Effector memory CD8-positive, alpha-beta T cell (primary cell): ENCODE results near the gene SCAP.
A peak's percentile ranks its signal among the peaks of the same experiment; 100 is the strongest.

ENCODE experiments used
- ATAC-seq: fragments of 150-1000 bp; cut with Tn5 transposase; replicated peaks from 2 replicates; pipeline ENCODE4 v1.10.0; 2021; ENCODE audit warnings: mild to moderate bottlenecking, moderate library complexity
- DNase-seq, 3 experiments: peaks; one replicate each; pipeline ENCODE4 v3.0.0; 2021
- H3K27ac Mint-ChIP-seq, 2 donors: one replicate each; pipeline ENCODE4 v1.8.0; 2022; ENCODE audit warnings: mild to moderate bottlenecking in 2 of 2, mixed read lengths in 2 of 2, moderate library complexity in 2 of 2
- H3K27me3 Mint-ChIP-seq, 2 donors: one replicate each; pipeline ENCODE4 v1.8.0; 2022; ENCODE audit warnings: mixed read lengths in 2 of 2
- H3K36me3 Mint-ChIP-seq: one replicate; pipeline ENCODE4 v1.8.0; 2022; ENCODE audit warnings: mild to moderate bottlenecking, moderate library complexity, mixed read lengths; ENCODE audit not compliant: insufficient read depth
- H3K4me1 Mint-ChIP-seq, 2 donors: one replicate each; pipeline ENCODE4 v1.8.0; 2022; ENCODE audit warnings: low read depth in 2 of 2, mixed read lengths in 2 of 2
- H3K4me3 Mint-ChIP-seq, 2 donors: one replicate each; pipeline ENCODE4 v1.8.0; 2022; ENCODE audit warnings: mild to moderate bottlenecking in 2 of 2, mixed read lengths in 2 of 2, moderate library complexity in 2 of 2
- H3K9me3 Mint-ChIP-seq, 2 donors: one replicate each; pipeline ENCODE4 v1.8.0; 2022; ENCODE audit warnings: mixed read lengths in 2 of 2

The SCAP gene

DNA sequence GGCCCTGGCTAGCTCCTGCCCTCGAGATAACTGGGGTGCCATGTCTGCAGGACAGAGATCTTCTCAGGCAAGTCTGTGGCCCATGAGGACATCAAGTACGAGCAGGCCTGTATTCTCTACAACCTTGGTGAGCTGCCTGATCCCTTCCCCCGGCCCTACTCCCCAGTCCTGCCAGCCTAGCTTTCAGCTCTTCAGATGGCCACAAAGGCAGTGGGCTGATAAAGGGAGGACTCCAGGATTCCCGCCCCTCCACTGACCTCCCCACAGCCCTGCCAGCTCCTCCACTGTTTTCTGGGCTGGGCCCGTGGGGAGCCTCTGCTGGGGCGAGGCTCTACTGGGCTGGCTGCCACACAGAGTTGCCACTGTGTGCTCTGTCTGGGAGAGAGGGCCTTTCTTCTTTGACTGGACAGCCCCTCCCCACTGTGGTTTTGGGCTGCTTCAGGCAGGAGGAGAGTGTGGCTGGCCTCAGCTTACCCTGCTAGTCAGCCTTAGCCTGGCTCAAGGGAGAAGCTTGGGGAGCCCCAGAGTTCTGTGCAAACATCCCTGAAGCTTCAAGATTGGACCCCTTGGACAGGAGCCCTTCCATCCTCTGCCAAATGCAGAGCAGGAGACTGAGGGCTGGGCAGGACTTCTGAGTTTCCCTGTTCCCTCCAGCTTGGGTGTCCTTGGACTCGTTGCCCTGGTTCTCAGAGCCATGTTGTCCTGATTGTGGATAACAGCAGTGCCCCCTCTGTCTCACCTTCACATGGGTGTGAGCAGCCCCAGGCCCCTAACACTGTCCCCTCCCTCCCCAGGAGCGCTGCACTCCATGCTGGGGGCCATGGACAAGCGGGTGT, 70.6 kb downstream of the SCAP start:
- no peaks in the 10 kb centered on the region for H3K9me3 Mint-ChIP-seq
- H3K4me3 Mint-ChIP-seq = no peak overlapping the region
- no peak overlapping the region for H3K27ac Mint-ChIP-seq
- no peak for ATAC-seq
- DNase-seq = no peak
- peaks cover 4 to 5% of the 10 kb centered on the region in 2 donors for H3K4me1 Mint-ChIP-seq
- peaks cover 15% of the 10 kb centered on the region for H3K36me3 Mint-ChIP-seq
- no peaks in the 10 kb centered on the region for H3K27me3 Mint-ChIP-seq

DNA sequence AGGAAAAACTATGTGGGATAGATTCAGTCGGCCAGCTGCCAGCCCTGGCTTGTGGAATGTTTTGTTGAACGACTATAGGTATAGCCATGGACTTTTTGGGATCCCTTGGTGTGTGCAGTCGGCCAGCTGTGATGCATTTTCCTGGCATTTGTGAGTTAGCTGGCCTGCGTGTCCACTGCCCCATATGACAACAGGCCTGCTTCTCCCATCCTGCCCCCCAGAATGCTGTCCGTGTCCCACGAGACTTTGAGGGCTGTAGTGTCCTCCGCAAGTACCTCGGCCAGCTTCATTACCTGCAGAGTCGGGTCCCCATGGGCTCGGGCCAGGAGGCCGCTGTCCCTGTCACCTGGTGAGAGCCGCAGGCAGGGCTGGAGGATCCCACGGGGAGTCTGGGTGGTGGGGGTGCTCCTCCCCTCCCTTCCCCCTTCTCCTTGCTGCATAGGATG, 71.3 kb downstream of the SCAP start:
- Mint-ChIP-seq H3K9me3 (no peaks in the 10 kb centered on the region), H3K4me1 (peaks cover 5 to 9% of the 10 kb centered on the region in 2 donors), H3K4me3 (no peak overlapping the region), H3K27ac (no peak overlapping the region), H3K27me3 (no peaks in the 10 kb centered on the region), H3K36me3 (peaks cover 17% of the 10 kb centered on the region)
- DNase-seq = no peak
- no peak for ATAC-seq

DNA sequence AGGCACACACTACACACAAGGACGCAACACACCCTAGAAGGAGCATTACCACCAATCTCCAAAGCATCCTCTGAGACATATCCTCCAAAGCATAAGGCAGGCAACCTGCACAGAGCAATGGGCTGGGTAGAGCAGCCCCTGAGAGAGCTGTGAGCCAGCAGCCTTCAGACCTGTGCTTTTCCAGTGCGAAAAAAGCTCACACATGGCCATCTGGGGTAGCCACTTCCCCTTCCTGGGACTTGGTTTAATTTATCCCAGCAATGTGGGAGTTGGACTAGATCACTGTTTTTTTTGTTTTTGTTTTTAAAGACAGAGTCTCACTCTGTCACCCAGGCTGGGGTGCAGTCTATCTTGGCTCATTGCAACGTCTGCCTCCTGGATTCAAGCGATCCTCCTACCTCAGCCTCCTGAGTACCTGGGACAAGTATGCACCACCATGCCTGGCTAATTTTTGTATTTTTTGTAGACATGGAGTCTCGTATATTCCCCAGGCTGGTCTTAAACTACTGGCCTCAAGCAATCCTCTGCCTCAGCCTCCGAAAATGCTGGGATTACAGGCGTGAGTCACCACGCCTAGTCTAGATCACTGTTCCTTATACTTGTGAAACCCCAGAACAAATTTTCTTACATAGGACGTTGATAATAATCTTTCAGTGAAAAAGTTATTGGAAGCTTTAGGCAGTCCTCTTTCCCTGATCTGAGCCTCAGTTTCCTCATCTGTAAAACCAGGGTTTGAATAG, 76.0 kb downstream of the SCAP start:
- H3K36me3 Mint-ChIP-seq = peaks cover 24% of the 10 kb centered on the region
- peaks cover 8 to 25% of the 10 kb centered on the region in 2 donors for H3K4me1 Mint-ChIP-seq
- no peak for DNase-seq
- no peaks in the 10 kb centered on the region for H3K9me3 Mint-ChIP-seq
- H3K27ac Mint-ChIP-seq = peak overlapping the region in 1 of 2 donors; percentile 8
- H3K4me3 Mint-ChIP-seq = no peak overlapping the region
- no peak for ATAC-seq
- H3K27me3 Mint-ChIP-seq = no peaks in the 10 kb centered on the region

DNA sequence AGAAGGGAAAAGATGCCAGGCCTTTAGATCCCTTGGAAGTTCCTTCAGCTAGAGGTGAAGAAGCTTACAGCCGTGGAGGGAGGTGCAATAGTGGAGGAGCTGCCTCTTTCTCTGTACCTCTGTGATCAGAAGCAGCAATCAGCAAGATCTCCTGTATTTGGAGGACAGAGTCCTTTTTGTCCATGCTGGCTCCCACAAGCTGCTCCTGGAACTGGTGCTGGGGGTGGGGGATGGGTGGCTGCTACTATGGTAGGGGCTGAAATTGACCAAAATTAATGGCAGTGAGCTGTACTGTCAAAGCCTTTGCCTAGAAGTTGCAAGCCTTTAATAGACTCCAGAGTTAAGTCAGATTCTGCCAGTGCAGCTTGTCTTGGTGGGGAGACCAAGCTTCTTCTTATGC, 76.7 kb downstream of the SCAP start:
- DNase-seq (no peak), ATAC-seq (no peak)
- peaks cover 24% of the 10 kb centered on the region for H3K36me3 Mint-ChIP-seq
- no peak overlapping the region for H3K4me3 Mint-ChIP-seq
- H3K27ac Mint-ChIP-seq = peak overlapping the region in 1 of 2 donors; percentile 17
- no peaks in the 10 kb centered on the region for H3K9me3 Mint-ChIP-seq
- peaks cover 11 to 30% of the 10 kb centered on the region in 2 donors for H3K4me1 Mint-ChIP-seq
- H3K27me3 Mint-ChIP-seq = no peaks in the 10 kb centered on the region

DNA sequence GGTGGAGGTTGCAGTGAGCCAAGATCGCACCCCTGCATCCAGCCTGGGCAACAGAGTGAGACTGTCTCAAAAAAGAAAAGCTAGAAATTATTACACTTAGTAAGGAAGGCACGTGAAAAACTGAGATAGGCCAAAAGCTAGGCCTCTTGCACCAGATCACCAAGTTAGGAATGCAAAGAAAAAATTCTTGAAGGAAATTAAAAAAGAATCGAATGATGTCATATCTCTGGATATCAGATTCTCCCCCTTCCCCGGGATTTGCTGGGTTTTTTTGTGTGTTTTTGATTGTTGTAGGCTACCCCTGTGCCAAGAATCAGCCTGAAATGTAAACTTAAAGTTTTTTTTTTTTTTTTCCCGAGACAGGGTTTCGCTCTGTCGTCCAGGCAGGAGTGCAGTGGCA, 77.5 kb downstream of the SCAP start:
- Mint-ChIP-seq H3K9me3 (no peaks in the 10 kb centered on the region), H3K36me3 (peaks cover 22% of the 10 kb centered on the region), H3K27me3 (no peaks in the 10 kb centered on the region), H3K27ac (peak overlapping the region in 1 of 2 donors; percentile 17), H3K4me1 (peaks cover 13 to 34% of the 10 kb centered on the region in 2 donors), H3K4me3 (no peak overlapping the region)
- DNase-seq (no peak), ATAC-seq (no peak)

DNA sequence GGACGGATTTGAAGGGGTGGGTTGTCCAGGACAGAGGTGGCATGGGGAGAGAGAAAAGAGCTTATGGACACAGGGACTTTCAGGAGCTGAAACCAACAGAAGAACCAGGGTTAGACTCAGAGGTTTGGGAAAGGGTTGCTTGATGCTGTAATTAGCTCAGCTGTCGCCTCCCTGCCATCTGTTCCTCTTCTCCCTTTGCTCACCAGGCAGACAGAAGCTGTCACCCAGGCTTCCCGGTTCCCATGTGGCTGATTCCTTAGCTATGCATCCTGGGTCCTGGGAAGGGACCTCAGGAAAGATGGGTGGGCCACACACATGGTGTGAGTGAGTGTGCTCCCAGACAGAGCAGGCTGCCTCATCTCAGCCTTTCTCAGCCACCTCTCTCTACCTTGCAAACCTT, 80.9 kb downstream of the SCAP start:
- peaks cover 19% of the 10 kb centered on the region for H3K36me3 Mint-ChIP-seq
- H3K4me3 Mint-ChIP-seq = no peak overlapping the region
- H3K9me3 Mint-ChIP-seq = no peaks in the 10 kb centered on the region
- DNase-seq = no peak
- H3K27me3 Mint-ChIP-seq = no peaks in the 10 kb centered on the region
- H3K27ac Mint-ChIP-seq = peak overlapping the region; percentile 32 to 49
- peaks cover 21 to 40% of the 10 kb centered on the region in 2 donors for H3K4me1 Mint-ChIP-seq
- no peak for ATAC-seq

DNA sequence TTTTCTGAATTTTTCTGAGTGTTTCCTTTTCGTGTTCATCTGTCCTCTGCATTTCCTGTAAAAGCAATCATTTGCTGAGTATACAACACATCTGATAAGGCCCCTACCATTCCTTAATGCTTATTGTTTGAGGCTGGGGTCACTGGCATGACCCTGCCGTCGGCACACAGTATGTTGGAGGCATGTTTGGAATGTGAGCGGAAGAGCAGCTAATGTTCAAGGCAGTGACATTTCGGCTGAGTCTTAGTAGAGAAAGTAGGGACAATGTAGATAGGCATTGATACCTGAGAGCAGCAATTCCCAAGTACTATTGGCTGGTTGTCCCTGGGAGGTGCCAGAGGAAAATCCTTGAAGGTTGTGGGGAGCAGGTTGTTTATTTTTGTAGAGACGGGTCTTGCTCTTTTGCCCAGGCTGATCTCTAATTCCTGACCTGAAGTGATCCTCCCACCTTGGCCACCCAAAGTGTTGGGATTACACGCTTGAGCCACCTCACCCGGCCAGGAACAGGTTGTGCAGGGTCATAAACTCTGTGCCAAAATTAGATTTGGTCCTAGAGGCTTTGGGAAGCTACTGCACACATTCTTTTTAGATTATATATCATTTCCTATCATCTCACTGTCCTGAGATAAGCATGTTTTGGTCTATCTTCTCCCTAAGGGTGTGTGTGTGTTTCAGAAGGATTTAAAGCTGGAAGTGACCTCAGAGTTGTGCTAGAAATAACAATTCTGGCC, 81.4 kb downstream of the SCAP start:
- ATAC-seq (no peak), DNase-seq (no peak)
- H3K27me3 Mint-ChIP-seq = no peaks in the 10 kb centered on the region
- H3K9me3 Mint-ChIP-seq = no peaks in the 10 kb centered on the region
- no peak overlapping the region for H3K4me3 Mint-ChIP-seq
- H3K27ac Mint-ChIP-seq = peak overlapping the region; percentile 32 to 49
- H3K36me3 Mint-ChIP-seq = peaks cover 19% of the 10 kb centered on the region
- H3K4me1 Mint-ChIP-seq = peaks cover 21 to 38% of the 10 kb centered on the region in 2 donors

DNA sequence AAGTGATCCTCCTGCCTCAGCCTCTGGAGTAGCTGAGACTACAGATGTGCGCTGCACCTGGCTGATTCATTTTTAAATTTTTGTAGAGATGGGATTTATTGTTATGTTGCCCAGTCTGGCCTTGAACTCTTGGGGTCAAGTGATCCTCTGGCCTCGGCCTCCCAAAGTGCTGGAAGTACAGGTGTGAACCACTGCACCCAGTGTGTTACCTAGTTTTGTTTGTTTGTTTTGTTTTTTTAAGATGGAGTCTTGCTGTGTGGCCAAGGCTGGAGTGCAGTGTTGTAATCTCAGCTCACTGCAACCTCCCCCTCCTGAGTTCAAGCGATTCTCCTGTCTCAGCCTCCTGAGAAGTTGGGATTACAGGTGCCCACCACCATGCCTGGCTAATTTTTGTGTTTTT, 82.8 kb downstream of the SCAP start:
- ATAC-seq (no peak), DNase-seq (no peak)
- H3K36me3 Mint-ChIP-seq = peaks cover 9% of the 10 kb centered on the region
- H3K9me3 Mint-ChIP-seq = no peaks in the 10 kb centered on the region
- H3K4me1 Mint-ChIP-seq = peaks cover 23 to 39% of the 10 kb centered on the region in 2 donors
- H3K4me3 Mint-ChIP-seq = no peak overlapping the region
- peak overlapping the region; percentile 41 to 53 for H3K27ac Mint-ChIP-seq
- no peaks in the 10 kb centered on the region for H3K27me3 Mint-ChIP-seq

DNA sequence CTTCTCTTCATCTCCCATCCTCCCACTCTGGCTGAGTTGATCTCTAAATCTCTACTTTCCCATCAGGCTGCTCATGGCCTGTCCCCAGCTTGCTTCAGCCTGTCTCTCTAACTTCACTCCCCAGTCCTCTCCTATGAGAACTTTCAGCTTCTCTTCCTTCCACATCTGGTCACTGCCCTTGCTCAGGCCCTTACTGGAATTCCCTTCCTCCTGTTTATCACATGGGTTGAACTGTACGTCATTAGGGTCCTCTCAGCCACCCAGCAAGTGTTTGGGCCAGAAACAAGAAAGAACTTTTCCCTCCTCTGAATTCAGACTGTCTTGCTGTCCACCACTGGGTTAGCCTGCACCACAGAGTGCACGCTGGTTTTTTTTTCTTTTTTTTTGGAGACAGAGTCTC, 89.9 kb downstream of the SCAP start:
- H3K9me3 Mint-ChIP-seq = no peaks in the 10 kb centered on the region
- H3K4me1 Mint-ChIP-seq = peaks cover 38 to 42% of the 10 kb centered on the region in 2 donors
- no peak overlapping the region for H3K4me3 Mint-ChIP-seq
- H3K36me3 Mint-ChIP-seq = peaks cover 30% of the 10 kb centered on the region
- H3K27ac Mint-ChIP-seq = peak overlapping the region; percentile 3 to 59
- ATAC-seq (no peak), DNase-seq (no peak)
- H3K27me3 Mint-ChIP-seq = no peaks in the 10 kb centered on the region

DNA sequence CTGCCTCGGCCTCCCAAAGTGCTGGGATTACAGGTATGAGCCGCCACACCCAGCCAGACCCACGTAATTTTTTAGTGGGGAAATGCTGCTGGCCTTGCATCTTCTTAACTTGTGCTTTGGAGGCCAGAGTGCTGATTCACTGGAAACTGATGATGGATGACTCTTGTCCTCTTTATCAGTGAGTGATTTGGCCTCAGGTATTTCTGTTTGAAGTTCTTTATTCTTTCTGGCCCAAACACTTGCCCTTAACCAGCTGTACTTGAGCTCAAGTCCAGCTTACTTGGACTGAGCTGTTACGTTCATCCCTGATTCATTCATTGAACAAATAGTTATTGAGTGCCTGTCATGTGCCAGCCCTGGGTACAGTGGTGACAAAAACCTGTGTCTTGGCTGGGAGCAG, 90.7 kb downstream of the SCAP start:
- peaks cover 33% of the 10 kb centered on the region for H3K36me3 Mint-ChIP-seq
- no peaks in the 10 kb centered on the region for H3K9me3 Mint-ChIP-seq
- H3K27me3 Mint-ChIP-seq = no peaks in the 10 kb centered on the region
- no peak overlapping the region for H3K4me3 Mint-ChIP-seq
- ATAC-seq (no peak), DNase-seq (no peak)
- H3K4me1 Mint-ChIP-seq = peaks cover 43 to 49% of the 10 kb centered on the region in 2 donors
- peak overlapping the region in 1 of 2 donors; percentile 3 for H3K27ac Mint-ChIP-seq

DNA sequence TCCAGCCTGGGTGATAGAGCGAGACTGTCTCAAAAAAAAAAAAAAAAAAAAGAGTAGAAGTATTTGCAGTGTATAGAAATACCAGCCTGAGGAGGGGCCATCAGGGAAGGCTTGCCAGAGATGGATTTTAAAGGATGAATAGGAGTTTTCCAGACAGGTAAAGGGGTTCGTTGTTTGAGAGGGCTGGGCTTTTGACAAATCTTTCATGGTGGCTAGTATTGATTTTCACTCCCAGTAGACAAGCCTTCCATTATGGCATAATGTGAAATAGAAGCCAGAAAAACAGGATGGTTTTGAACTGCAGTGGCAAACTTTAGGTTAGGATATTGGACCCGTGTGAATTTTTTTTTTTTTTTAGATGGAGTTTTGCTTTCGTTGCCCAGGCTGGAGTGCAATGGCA, 91.3 kb downstream of the SCAP start:
- DNase-seq (no peak), ATAC-seq (no peak)
- no peaks in the 10 kb centered on the region for H3K27me3 Mint-ChIP-seq
- peaks cover 34% of the 10 kb centered on the region for H3K36me3 Mint-ChIP-seq
- H3K9me3 Mint-ChIP-seq = no peaks in the 10 kb centered on the region
- peak overlapping the region in 1 of 2 donors; percentile 75 for H3K27ac Mint-ChIP-seq
- H3K4me3 Mint-ChIP-seq = no peak overlapping the region
- H3K4me1 Mint-ChIP-seq = peaks cover 48 to 55% of the 10 kb centered on the region in 2 donors

DNA sequence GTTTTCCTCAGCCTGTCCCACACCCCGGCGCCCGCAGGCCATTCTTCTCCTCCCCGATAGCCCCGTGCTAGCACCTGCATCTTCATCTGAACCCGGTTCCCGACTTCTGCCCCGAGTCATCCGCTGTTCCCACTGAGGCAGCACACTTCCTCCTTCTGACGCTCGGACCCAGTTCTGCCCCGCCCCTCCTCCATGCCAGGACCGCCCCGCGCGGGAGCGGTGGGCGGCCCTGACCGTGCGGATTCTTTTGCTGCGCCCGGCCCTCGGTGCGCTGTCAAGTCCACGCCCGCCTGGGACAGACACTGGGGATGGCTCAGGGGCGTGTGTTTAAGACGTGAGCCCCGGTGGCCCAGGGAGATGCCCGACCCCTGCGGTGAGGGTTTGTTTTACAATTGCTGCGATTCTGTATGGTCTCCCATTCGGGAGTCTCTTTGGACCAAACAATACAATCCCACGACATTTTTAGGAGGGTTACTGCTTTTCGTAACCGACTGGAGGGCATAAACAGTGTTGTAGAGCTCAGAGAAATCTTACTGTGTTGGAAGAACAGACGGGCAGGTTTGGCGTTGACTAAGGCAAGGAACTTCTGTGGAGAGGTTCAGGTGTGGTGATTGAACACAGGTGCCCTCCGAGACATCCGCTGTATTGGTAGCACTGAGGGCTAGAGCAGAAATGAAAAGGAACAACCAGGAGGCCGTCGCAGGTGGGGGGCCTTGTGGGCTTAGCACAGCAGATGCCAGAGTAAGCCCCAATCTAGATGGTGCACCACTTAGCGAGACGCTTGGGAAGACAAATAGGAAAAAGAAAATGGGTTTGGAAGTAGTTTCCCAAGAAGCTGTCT, 94.2 kb downstream of the SCAP start:
- peak; percentile 54 for ATAC-seq
- Mint-ChIP-seq H3K9me3 (no peaks in the 10 kb centered on the region), H3K36me3 (peaks cover 25% of the 10 kb centered on the region), H3K27ac (peak overlapping the region; percentile 97 to 100), H3K4me3 (peak overlapping the region; percentile 95 to 99), H3K27me3 (no peaks in the 10 kb centered on the region), H3K4me1 (peaks cover 48 to 51% of the 10 kb centered on the region in 2 donors)
- DNase-seq = peak; percentile 50 to 63 (median 62)
